Activated CD8-positive, alpha-beta memory T cell treated with anti-CD3 and anti-CD28 coated beads, Interleukin-2, amount 10 ng/mL, durations not matched to agents 7 days and 5 days (primary cell): ENCODE data around the gene MCCD1. TPM values are rescaled to one million over a fixed set of nuclear protein-coding genes. Genes with fewer than 3 reads are reported as not detected.
"Not testable (repeated sequence)": the region's sequence is repeated elsewhere in the genome, so short reads cannot be mapped to it uniquely, and the experiment has no call there.

Experiments used
- ATAC-seq: fragments of 150-1000 bp; cut with Tn5 transposase; one replicate; pipeline ENCODE4 v1.10.0; 2021; ENCODE audit warnings: moderate library complexity
- CTCF ChIA-PET: fragments of 350-600 bp; sonication (Branson Sonifier 250); formaldehyde crosslinking; loops from one replicate; lab custom pipeline; 2021; ENCODE audit warnings: antibody characterized with exemption; lab: Charles Lee
- DNase-seq: peaks from one replicate; pipeline ENCODE4 v3.0.0-alpha.2; 2020
- H3K27ac Mint-ChIP-seq: one replicate; pipeline ENCODE4 v1.8.0; 2021; ENCODE audit warnings: mild to moderate bottlenecking, mixed read lengths
- H3K27me3 Mint-ChIP-seq: one replicate; pipeline ENCODE4 v1.8.0; 2021; ENCODE audit warnings: mixed read lengths
- H3K36me3 Mint-ChIP-seq: one replicate; pipeline ENCODE4 v1.8.0; 2021; ENCODE audit warnings: mild to moderate bottlenecking, mixed read lengths
- H3K4me1 Mint-ChIP-seq: one replicate; pipeline ENCODE4 v1.8.0; 2021; ENCODE audit warnings: mixed read lengths
- H3K4me3 Mint-ChIP-seq: one replicate; pipeline ENCODE4 v1.8.0; 2021; ENCODE audit warnings: mild to moderate bottlenecking, moderate library complexity, mixed read lengths
- H3K9me3 Mint-ChIP-seq: one replicate; pipeline ENCODE4 v1.8.0; 2022; ENCODE audit warnings: low read depth, mixed read lengths
- total RNA-seq, 2 experiments: library from RNA; stranded (reverse); gene quantifications; one replicate each; pipeline ENCODE4 v1.2.3, GENCODE V29; 2021

The MCCD1 gene
- total RNA-seq, 2 experiments from 2014 or later = not detected

DNA sequence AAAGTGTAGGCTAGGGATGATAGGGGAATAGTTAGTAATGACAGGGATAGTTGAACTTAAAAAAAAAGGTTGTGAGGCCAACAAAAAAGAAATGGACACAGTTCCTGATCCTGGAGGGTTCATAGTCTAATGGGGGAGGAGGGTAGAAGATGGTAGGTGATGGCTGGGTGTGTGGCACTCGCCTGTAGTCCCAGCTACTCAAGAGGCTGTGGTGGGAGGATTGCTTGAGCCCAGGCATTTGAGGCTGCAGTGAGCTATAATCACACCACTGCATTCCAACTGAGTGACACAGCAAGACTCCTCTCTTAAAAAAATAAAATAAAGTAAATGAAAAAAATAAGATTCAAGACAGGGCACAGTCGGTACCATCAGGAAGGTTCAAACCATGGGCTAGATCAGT is 33.2 kb upstream of the MCCD1 start:
- no peak for ATAC-seq
- CTCF ChIA-PET = interaction anchor here (1.3 to 7.8 kb wide), 10 partner anchors 17 to 102 kb away, joined by 4 to 88 read pairs (median 17); partner anchors contain the start of genes ATP6V1G2, DDX39B, LTB and NCR3
- Mint-ChIP-seq H3K4me3 (peak overlapping the region; percentile 76), H3K4me1 (peaks cover 60% of the 10 kb centered on the region), H3K9me3 (no peaks in the 10 kb centered on the region), H3K36me3 (peaks cover 13% of the 10 kb centered on the region), H3K27me3 (no peaks in the 10 kb centered on the region), H3K27ac (peak overlapping the region; percentile 96)
- no peak for DNase-seq

DNA sequence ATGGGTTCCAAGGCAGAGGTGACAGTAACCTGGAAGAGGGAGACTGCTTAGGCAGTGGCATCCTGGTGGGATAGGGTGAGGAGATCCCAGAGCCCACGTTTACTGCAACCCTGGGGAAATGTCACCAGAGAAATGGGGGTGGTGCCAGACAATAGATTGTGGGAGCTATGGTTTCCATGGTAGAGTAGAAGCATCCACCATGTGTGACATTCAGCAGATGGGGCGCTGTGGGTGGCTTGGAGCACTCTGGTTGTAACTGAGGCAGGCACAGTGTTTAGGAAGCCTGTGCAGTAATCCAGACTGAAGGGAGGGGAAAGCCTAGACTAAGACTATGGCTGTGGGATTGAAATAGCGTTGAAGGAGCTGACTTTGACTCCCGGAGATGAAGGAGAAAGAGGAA is 31.9 kb upstream of the MCCD1 start:
- peak overlapping the region; percentile 83 for H3K27ac Mint-ChIP-seq
- not testable (repeated sequence) for ATAC-seq, H3K9me3 Mint-ChIP-seq, H3K27me3 Mint-ChIP-seq
- CTCF ChIA-PET = interaction anchor here (0.6 to 7.8 kb wide), 8 partner anchors 13 to 120 kb away, joined by 3 to 88 read pairs (median 3); partner anchors contain the start of genes ATP6V1G2, DDX39B, NFKBIL1 and TNF
- peak overlapping the region; percentile 76 for H3K4me3 Mint-ChIP-seq
- H3K36me3 Mint-ChIP-seq = peaks cover 25% of the 10 kb centered on the region
- H3K4me1 Mint-ChIP-seq = peaks cover 65% of the 10 kb centered on the region
- peak; percentile 54 for DNase-seq

DNA sequence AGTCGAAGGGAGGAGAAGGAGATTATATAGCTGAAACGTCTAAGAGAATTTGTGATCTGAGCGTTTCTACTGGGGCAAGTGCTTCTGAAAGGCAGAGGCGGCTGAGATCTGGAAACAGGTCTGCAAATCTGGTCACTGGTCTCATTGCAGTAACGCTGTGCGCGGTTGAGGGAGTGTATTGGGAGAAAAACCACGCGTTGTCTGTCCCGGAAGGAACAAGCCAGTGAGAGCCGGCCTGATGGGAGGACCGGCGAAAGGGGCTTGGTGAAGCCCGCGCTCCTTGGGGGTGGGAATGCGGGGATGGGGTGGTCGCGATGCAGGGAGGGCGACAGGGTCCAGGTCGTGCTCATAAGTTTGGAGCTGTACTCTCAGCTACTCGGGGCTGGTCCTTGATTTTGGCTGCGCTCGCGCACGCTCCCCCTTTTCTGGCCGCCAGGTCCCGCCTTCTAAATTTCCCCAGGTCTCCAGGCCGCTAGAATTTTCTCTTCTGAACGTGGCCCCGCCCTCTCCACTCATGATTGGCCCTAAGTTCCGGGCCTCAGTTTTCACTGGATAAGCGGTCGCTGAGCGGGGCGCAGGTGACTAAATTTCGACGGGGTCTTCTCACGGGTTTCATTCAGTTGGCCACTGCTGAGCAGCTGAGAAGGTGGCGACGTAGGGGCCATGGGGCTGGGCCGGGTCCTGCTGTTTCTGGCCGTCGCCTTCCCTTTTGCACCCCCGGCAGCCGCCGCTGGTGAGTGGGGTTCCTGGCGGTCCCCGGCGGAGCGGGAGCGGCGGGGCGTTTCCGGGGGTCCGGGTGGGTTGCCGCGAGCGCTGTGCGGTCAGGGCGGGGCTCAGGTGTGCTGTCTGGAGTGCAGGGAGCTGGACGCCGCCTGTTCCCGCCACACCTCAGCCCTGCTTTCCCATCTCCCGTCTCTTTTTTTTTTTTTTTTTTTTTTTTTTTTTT is 31.0 kb upstream of the MCCD1 start, which contains the start of gene MICB:
Gene MICB, plus strand, starts transcription at position 615 of the 946 bp plus-strand sequence. Its CDS starts 49 bp downstream, at position 664.
- H3K9me3 Mint-ChIP-seq = no peaks in the 10 kb centered on the region
- H3K27ac Mint-ChIP-seq = peak within 1 kb of the TSS; percentile 83
- H3K36me3 Mint-ChIP-seq = peaks cover 24% of the 10 kb centered on the region
- CTCF ChIA-PET = interaction anchor here (0.6 to 7.8 kb wide), 7 partner anchors 14 to 123 kb away, joined by 3 to 88 read pairs (median 5); partner anchors contain the start of genes ATP6V1G2, DDX39B and NFKBIL1
- no peaks in the 10 kb centered on the region for H3K27me3 Mint-ChIP-seq
- peak; percentile 91 for DNase-seq
- peak; percentile 70 for ATAC-seq
- H3K4me3 Mint-ChIP-seq = peak within 1 kb of the TSS; percentile 76
- H3K4me1 Mint-ChIP-seq = peaks cover 64% of the 10 kb centered on the region

DNA sequence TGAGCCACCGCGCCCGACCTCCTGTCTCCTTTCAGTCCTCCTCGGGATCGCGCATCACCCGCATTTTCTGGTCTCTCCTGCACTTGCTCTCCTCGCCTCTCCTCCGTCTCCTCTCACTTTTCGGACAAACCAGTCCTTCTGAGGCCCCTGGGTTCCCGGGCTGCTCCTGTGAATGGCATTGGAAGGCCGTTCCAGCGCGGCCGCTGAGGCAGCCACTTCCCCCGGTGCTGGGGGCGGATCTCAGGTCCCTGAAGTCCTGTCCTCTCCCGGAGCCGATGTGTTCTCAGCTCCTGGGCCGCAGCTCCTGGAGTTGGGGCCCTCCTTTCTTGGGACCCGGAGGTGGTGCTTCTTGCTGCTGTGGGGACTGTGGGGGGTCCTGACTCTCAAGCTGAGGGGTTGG is 30.0 kb upstream of the MCCD1 start:
- H3K4me3 Mint-ChIP-seq = peak overlapping the region; percentile 76
- peaks cover 63% of the 10 kb centered on the region for H3K4me1 Mint-ChIP-seq
- CTCF ChIA-PET = interaction anchor here (0.6 to 7.8 kb wide), 5 partner anchors 42 to 123 kb away, joined by 3 to 88 read pairs (median 25); partner anchors contain the start of genes ATP6V1G2, DDX39B and NFKBIL1
- peak overlapping the region; percentile 25 for H3K27ac Mint-ChIP-seq
- no peak for ATAC-seq
- no peaks in the 10 kb centered on the region for H3K9me3 Mint-ChIP-seq
- H3K36me3 Mint-ChIP-seq = peaks cover 27% of the 10 kb centered on the region
- no peak for DNase-seq
- H3K27me3 Mint-ChIP-seq = no peaks in the 10 kb centered on the region

DNA sequence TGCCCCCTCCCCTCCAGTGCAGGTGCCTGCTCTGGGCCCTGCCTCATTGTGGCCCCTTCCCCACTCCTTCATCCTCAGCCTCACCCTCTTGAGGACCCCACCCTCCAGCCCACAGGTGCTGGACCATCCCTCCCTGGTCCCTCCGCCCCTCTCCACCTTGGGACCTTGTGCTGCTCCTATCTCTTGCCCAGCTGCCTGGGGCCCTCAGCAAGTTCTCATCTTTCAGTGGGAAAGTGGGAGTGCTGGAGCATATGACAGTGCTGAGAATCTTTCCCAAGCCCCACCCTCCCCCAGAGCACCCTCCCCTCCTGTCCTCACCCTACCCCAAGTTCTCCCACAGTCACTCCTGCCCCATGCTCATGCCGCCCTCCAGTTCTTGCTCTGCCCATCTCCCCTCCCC is 29.1 kb upstream of the MCCD1 start:
- not testable (repeated sequence) for H3K27me3 Mint-ChIP-seq
- Mint-ChIP-seq H3K36me3 (peaks cover 31% of the 10 kb centered on the region), H3K4me1 (peaks cover 66% of the 10 kb centered on the region)

DNA sequence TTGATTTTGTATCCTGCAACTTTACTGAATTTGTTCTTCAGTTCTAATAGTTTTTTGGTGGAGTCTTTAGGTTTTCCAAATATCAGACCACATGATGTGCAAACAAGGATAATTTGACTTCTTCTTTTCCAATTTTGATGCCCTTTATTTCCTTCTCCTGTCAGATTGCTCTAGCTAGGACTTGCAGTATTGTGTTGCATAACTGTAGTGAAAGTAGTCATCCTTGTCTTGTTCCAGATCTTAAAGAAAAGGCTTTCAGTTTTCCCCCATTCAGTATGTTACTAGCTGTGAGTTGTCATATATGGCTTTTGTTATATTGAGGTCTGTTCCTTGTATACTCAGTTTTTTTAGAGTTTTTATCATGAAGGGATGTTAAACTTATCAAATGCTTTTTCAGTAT is 26.2 kb upstream of the MCCD1 start:
- peaks cover 43% of the 10 kb centered on the region for H3K4me1 Mint-ChIP-seq
- no peak overlapping the region for H3K27ac Mint-ChIP-seq
- no peak overlapping the region for H3K4me3 Mint-ChIP-seq
- no peak for DNase-seq
- H3K27me3 Mint-ChIP-seq = no peaks in the 10 kb centered on the region
- H3K36me3 Mint-ChIP-seq = peaks cover 50% of the 10 kb centered on the region
- ATAC-seq = no peak
- H3K9me3 Mint-ChIP-seq = no peaks in the 10 kb centered on the region
- CTCF ChIA-PET = no interaction called here

More for the DNA sequence above, 29.1 kb upstream of the MCCD1 start:
- H3K27ac Mint-ChIP-seq, H3K4me3 Mint-ChIP-seq, DNase-seq, ATAC-seq, H3K9me3 Mint-ChIP-seq: not testable (repeated sequence)
- CTCF ChIA-PET = interaction anchor here (7.8 kb wide), 1 partner anchor 41 kb away, joined by 88 read pairs; the partner anchor contains the start of gene DDX39B

DNA sequence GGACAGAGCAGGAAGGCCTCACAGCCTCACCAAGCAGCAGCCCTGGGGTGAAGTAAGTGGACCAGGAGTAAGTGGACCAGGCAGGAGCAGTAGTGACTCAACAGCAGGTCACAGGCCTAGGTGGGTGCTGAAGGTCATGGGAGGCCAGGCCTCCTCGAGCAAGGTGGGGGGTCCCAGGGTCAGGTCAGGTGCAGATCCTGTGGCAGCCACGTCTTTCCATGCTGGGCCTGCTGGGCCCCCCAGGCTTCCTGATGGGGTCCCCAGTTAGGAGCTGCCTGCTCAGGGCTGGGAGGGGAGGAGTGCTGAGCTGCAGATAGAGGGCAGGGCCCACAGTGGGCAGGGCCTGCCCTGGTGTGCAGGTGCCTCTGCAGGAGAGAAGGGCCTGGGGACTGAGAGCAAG is 19.7 kb upstream of the MCCD1 start:
- H3K27ac Mint-ChIP-seq, H3K4me1 Mint-ChIP-seq, ATAC-seq, H3K27me3 Mint-ChIP-seq, DNase-seq, H3K9me3 Mint-ChIP-seq, CTCF ChIA-PET, H3K4me3 Mint-ChIP-seq: not testable (repeated sequence)
- peaks cover 62% of the 10 kb centered on the region for H3K36me3 Mint-ChIP-seq

DNA sequence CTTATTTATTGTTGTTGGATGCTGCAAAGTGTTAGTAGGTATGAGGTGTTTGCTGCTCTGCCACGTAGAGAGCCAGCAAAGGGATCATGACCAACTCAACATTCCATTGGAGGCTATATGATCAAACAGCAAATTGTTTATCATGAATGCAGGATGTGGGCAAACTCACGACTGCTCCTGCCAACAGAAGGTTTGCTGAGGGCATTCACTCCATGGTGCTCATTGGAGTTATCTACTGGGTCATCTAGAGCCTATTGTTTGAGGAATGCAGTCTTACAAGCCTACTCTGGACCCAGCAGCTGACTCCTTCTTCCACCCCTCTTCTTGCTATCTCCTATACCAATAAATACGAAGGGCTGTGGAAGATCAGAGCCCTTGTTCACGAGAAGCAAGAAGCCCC is 18.8 kb upstream of the MCCD1 start:
- H3K36me3 Mint-ChIP-seq = peaks cover 57% of the 10 kb centered on the region
- H3K9me3 Mint-ChIP-seq = no peaks in the 10 kb centered on the region
- H3K27ac Mint-ChIP-seq = no peak overlapping the region
- ATAC-seq = no peak
- CTCF ChIA-PET = no interaction called here
- H3K4me1 Mint-ChIP-seq = no peaks in the 10 kb centered on the region
- H3K4me3 Mint-ChIP-seq = no peak overlapping the region
- no peak for DNase-seq
- no peaks in the 10 kb centered on the region for H3K27me3 Mint-ChIP-seq

DNA sequence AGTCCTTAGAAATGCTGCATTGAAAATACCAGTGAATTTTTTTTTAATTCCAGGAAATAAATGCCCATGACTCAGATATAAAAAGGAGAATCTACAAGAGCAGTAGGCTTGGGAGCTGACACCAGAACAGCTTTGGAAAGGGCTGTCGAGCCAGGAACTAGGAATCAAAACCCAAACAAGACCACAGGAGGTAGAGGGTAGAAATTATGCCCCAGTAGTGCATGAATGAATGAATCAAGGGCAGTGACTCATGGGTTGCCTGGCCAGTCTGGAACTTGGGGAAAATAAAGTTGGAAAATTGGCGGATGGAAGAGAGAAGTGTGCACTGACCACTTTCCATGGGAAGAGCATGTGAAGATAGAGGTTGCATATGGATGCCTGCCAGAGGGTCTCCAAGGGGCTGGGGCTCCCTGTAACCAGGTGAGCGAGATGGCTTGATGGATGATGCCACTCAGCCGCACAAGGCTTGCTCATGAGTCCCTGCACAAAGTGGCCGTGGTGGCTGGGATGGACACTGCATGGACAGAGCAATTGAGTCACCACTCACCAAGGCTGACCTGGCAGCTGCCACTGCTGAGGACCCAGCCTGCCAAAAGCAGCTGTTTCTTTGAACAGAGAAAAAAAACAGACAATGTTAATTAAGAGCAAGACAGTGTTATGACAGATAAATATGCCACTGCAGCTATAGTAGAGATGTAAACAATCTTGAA is 15.2 kb upstream of the MCCD1 start:
- CTCF ChIA-PET = interaction anchor here (0.6 to 3.2 kb wide), 2 partner anchors 19 to 83 kb away, joined by 3 to 7 read pairs; no protein-coding TSS in a partner anchor
- H3K36me3 Mint-ChIP-seq = peaks cover 28% of the 10 kb centered on the region
- no peak overlapping the region for H3K4me3 Mint-ChIP-seq
- no peak overlapping the region for H3K27ac Mint-ChIP-seq
- H3K9me3 Mint-ChIP-seq = no peaks in the 10 kb centered on the region
- peaks cover 10% of the 10 kb centered on the region for H3K27me3 Mint-ChIP-seq
- H3K4me1 Mint-ChIP-seq = no peaks in the 10 kb centered on the region
- DNase-seq = peak; percentile 36
- ATAC-seq = no peak

DNA sequence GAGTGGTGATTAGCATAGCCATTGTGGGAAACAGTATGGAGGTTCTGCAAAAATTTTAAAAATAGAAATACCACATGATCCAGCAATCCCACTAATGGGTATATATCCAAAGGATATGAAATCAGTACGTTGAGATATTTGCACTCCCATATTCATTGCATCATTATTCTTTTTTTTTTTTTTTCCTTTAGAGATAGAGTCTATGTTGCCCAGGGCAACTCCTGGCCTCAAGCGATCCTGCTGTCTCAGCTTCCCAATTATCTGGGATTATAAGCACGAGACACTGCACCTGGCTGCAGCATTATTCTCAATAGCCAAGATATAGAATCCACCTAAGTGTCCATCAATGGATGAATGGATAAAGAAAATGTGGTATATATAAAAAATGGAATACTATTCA is 6.9 kb upstream of the MCCD1 start:
- peaks cover 38% of the 10 kb centered on the region for H3K27me3 Mint-ChIP-seq

DNA sequence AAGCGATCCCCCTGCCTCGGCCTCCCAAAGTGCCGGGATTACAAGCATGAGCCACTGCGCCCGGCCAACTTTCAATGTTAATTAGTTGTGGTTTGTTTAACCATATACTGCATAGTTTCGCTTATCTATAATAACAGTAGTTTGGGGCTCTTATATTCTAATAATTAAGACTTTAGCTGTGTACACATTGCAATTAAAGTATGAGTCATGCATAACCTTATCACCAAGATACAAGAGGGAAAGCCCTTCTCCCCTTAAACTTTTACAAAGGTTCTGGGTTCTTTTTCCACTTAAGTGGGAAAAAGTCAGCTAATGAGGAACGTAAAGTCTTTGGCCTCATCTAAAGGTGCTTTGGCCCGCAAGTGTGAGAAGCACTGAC is 3.2 kb upstream of the MCCD1 start:
- CTCF ChIA-PET = no interaction called here
- Mint-ChIP-seq H3K4me3 (no peak overlapping the region), H3K4me1 (no peaks in the 10 kb centered on the region), H3K27ac (no peak overlapping the region), H3K27me3 (peaks cover 22% of the 10 kb centered on the region), H3K36me3 (peaks cover 7% of the 10 kb centered on the region), H3K9me3 (no peaks in the 10 kb centered on the region)
- DNase-seq (no peak), ATAC-seq (no peak)

More for the DNA sequence above, 6.9 kb upstream of the MCCD1 start:
- Mint-ChIP-seq H3K9me3 (no peaks in the 10 kb centered on the region), H3K27ac (no peak overlapping the region), H3K4me1 (no peaks in the 10 kb centered on the region), H3K36me3 (no peaks in the 10 kb centered on the region), H3K4me3 (no peak overlapping the region)
- DNase-seq (no peak), ATAC-seq (no peak)
- CTCF ChIA-PET = no interaction called here

DNA sequence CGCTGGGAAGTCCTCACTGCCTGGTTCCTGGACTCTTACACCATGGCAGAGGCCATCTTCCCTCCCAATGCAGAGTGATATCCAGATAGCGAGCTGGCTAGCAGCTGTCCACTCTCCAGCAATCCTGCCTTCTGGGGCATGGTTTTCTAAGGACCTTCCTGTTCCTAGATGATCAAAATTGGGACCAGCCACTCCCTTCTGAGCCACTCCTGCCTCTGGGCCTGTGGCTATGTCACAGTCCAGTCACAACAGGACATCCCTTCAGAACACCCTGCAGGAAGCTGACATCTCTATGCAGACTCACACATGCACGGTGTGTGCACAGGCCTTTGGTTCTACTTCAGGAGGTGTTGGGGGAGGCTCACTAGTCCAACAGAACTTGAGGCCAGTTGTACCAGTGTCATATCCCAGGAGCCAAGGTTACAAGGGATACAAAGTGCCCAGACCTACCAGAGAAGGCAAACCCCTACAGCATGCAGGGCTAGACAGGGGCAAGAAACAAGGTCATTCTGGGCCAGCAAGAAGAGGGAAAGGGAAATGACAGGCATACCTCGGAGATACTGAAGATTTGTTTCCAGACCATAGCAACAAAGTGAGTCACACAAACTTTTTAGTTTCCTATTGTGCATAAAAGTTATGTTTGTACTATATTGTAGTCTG is 2.7 kb upstream of the MCCD1 start:
- DNase-seq (peak; percentile 36), ATAC-seq (peak; percentile 31)
- H3K27ac Mint-ChIP-seq = no peak overlapping the region
- H3K4me3 Mint-ChIP-seq = no peak overlapping the region
- peaks cover 12% of the 10 kb centered on the region for H3K36me3 Mint-ChIP-seq
- peaks cover 17% of the 10 kb centered on the region for H3K27me3 Mint-ChIP-seq
- CTCF ChIA-PET = no interaction called here
- no peaks in the 10 kb centered on the region for H3K9me3 Mint-ChIP-seq
- H3K4me1 Mint-ChIP-seq = no peaks in the 10 kb centered on the region
